ENCODE results near the gene CHAMP1. TPM values are rescaled to one million over a fixed set of nuclear protein-coding genes. Genes with fewer than 3 reads are reported as not detected.

The CHAMP1 gene
- total RNA-seq, 1 experiment from 2014 or later: 15.3 TPM

GRCh38 chr13:114310956-114311355, 3.3 kb upstream of the CHAMP1 start:
- no peak for ATAC-seq

GRCh38 chr13:114311387-114311786, 2.9 kb upstream of the CHAMP1 start:
- in situ Hi-C loops (cut with HindIII; ENCODE audit: low pct_unique_long_range_greater_than_20kb, low sequenced_read_pairs) (no loop called here), intact Hi-C loops (cut with micrococcal nuclease; ENCODE audit: unreplicated experiment) (no loop called here)
- Histone ChIP-seq H3K27ac (ENCODE audit: low read length) (no peak overlapping the region), H3K4me1 (ENCODE audit: control insufficient read depth, insufficient read depth, low read length) (0 out of 2 replicates have a peak, but pooled peaks cover 4% of the 10 kb centered on the region), H3K27me3 (ENCODE audit: control insufficient read depth, insufficient read depth, low read length) (no peaks in the 10 kb centered on the region), H3K36me3 (ENCODE audit: control insufficient read depth, insufficient read depth, low read length) (peaks cover 7% of the 10 kb centered on the region), H3K4me3 (ENCODE audit: low read depth in 2 of 2, low read length in 2 of 2) (no peak overlapping the region), H3K9me3 (ENCODE audit: control insufficient read depth, insufficient read depth, low read depth, low read length) (no peaks in the 10 kb centered on the region)
- ChIA-PET POLR2A (no interaction called here), CTCF (no interaction called here)
- no TSS peak for BruUV-seq (replicated peaks)
- TF ChIP-seq POLR2AphosphoS5 (IDR thresholded peaks at IDR 0.05; ENCODE audit: low read depth, low read length) (no peak), CTCF (IDR thresholded peaks at IDR 0.05) (no peak), TCF7L2 (IDR thresholded peaks at IDR 0.05; ENCODE audit: low read depth, low read length) (no peak), SIN3A (IDR thresholded peaks at IDR 0.05; ENCODE audit: borderline replicate concordance, insufficient read depth, low read depth, low read length) (no peak)
- TF ChIP-seq, protein P1, sequence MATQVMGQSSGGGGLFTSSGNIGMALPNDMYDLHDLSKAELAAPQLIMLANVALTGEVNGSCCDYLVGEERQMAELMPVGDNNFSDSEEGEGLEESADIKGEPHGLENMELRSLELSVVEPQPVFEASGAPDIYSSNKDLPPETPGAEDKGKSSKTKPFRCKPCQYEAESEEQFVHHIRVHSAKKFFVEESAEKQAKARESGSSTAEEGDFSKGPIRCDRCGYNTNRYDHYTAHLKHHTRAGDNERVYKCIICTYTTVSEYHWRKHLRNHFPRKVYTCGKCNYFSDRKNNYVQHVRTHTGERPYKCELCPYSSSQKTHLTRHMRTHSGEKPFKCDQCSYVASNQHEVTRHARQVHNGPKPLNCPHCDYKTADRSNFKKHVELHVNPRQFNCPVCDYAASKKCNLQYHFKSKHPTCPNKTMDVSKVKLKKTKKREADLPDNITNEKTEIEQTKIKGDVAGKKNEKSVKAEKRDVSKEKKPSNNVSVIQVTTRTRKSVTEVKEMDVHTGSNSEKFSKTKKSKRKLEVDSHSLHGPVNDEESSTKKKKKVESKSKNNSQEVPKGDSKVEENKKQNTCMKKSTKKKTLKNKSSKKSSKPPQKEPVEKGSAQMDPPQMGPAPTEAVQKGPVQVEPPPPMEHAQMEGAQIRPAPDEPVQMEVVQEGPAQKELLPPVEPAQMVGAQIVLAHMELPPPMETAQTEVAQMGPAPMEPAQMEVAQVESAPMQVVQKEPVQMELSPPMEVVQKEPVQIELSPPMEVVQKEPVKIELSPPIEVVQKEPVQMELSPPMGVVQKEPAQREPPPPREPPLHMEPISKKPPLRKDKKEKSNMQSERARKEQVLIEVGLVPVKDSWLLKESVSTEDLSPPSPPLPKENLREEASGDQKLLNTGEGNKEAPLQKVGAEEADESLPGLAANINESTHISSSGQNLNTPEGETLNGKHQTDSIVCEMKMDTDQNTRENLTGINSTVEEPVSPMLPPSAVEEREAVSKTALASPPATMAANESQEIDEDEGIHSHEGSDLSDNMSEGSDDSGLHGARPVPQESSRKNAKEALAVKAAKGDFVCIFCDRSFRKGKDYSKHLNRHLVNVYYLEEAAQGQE (IDR thresholded peaks at IDR 0.05; ENCODE audit: insufficient read depth in 1 of 2, low read depth in 2 of 2, low read length in 1 of 2): no peak
- ATAC-seq (no peak), DNase-seq (ENCODE audit: low read depth, low spot score) (no peak)

More at GRCh38 chr13:114310956-114311355, 3.3 kb upstream of the CHAMP1 start:
- TF ChIP-seq TCF7L2 (IDR thresholded peaks at IDR 0.05; ENCODE audit: low read depth, low read length) (no peak), CTCF (IDR thresholded peaks at IDR 0.05) (no peak)
- no peaks in the 10 kb centered on the region for H3K27me3 ChIP-seq (ENCODE audit: control insufficient read depth, insufficient read depth, low read length)
- DNase-seq (ENCODE audit: low read depth, low spot score): no peak
- H3K4me3 ChIP-seq (ENCODE audit: low read depth in 2 of 2, low read length in 2 of 2): no peak overlapping the region
- POLR2A ChIA-PET: no interaction called here
- no peak overlapping the region for H3K27ac ChIP-seq (ENCODE audit: low read length)
- no peaks in the 10 kb centered on the region for H3K9me3 ChIP-seq (ENCODE audit: control insufficient read depth, insufficient read depth, low read depth, low read length)
- in situ Hi-C loops (cut with HindIII; ENCODE audit: low pct_unique_long_range_greater_than_20kb, low sequenced_read_pairs) (no loop called here), intact Hi-C loops (cut with micrococcal nuclease; ENCODE audit: unreplicated experiment) (no loop called here)
- H3K4me1 ChIP-seq (ENCODE audit: control insufficient read depth, insufficient read depth, low read length): 0 out of 2 replicates have a peak, but pooled peaks cover 4% of the 10 kb centered on the region
- CTCF ChIA-PET: no interaction called here
- BruUV-seq (replicated peaks): no TSS peak
- H3K36me3 ChIP-seq (ENCODE audit: control insufficient read depth, insufficient read depth, low read length): peaks cover 7% of the 10 kb centered on the region

Measured in Panc1 (cell line).